T-helper 1 cell treated with Interleukin-12 subunit alpha and Interleukin-12 subunit beta and Interleukin-4 antibody, amounts not matched to agents 30 μg/mL and 1 μg/mL, for 36 hours (primary cell): ENCODE results near the gene PTPN12.

Experiments
- H3K27ac Mint-ChIP-seq: one replicate; pipeline ENCODE4 v1.8.0; 2021; ENCODE audit warnings: mild to moderate bottlenecking, mixed read lengths
- H3K27me3 Mint-ChIP-seq: one replicate; pipeline ENCODE4 v1.8.0; 2021; ENCODE audit warnings: low read depth, mixed read lengths
- H3K36me3 Mint-ChIP-seq: one replicate; pipeline ENCODE4 v1.8.0; 2021; ENCODE audit warnings: low read depth, mixed read lengths
- H3K4me1 Mint-ChIP-seq: one replicate; pipeline ENCODE4 v1.8.0; 2021; ENCODE audit warnings: low read depth, mixed read lengths
- H3K4me3 Mint-ChIP-seq: one replicate; pipeline ENCODE4 v1.8.0; 2021; ENCODE audit warnings: mild to moderate bottlenecking, moderate library complexity, mixed read lengths
- H3K9me3 Mint-ChIP-seq: one replicate; pipeline ENCODE4 v1.8.0; 2021; ENCODE audit warnings: mixed read lengths

PTPN12 gene

DNA sequence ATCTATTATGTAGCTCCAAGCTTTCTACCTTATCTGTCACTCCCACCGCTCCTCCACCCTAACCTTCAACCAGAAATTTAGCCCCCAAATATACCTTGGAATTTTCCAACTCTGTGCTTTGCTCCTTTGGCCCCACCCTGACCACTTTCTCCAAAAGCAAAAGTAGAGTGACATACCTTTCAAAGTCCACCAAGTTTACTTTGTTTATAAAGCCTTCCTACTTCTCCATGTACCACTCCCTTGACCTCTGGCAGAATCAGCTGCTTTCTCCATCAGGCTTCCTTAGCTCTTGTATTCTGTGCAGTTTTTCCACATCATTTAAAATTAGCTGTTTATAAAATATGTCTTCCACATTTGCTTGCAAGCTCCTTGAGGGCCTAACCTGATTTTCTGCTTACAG is 118.3 kb downstream of the PTPN12 start:
- H3K36me3 Mint-ChIP-seq: no peaks in the 10 kb centered on the region
- H3K4me3 Mint-ChIP-seq: no peak overlapping the region
- H3K27me3 Mint-ChIP-seq: no peaks in the 10 kb centered on the region
- H3K27ac Mint-ChIP-seq: no peak overlapping the region
- H3K4me1 Mint-ChIP-seq: no peaks in the 10 kb centered on the region
- H3K9me3 Mint-ChIP-seq: no peaks in the 10 kb centered on the region

DNA sequence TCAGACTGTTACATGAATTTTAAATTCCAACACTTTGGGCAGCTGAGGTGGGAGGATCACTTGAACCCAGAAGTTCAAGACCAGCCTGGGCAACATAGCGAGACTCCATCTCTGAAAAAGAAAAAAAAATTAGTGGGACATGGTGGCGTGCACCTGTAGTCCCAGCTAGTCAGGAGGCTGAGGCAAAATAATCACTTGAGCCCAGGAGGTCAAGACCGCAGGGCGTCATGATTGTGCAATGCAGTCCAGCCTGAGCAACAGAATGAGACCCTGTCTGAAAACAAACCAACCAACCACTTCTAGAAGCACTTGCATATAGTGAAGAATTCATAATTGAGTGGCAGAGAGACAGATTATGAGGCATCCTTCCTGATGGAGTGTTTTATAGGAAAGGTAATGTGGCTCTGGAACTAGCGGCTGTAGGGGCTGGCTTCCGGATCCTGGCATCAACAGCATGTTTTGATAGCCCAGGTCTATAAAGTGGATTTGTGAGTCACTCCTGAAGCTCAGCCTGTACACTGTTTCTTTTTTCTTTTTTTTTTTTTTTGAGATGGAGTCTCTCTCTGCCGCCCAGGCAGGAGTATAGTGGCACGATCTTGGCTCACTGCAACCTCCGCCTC is 118.9 kb downstream of the PTPN12 start:
- no peak overlapping the region for H3K27ac Mint-ChIP-seq

DNA sequence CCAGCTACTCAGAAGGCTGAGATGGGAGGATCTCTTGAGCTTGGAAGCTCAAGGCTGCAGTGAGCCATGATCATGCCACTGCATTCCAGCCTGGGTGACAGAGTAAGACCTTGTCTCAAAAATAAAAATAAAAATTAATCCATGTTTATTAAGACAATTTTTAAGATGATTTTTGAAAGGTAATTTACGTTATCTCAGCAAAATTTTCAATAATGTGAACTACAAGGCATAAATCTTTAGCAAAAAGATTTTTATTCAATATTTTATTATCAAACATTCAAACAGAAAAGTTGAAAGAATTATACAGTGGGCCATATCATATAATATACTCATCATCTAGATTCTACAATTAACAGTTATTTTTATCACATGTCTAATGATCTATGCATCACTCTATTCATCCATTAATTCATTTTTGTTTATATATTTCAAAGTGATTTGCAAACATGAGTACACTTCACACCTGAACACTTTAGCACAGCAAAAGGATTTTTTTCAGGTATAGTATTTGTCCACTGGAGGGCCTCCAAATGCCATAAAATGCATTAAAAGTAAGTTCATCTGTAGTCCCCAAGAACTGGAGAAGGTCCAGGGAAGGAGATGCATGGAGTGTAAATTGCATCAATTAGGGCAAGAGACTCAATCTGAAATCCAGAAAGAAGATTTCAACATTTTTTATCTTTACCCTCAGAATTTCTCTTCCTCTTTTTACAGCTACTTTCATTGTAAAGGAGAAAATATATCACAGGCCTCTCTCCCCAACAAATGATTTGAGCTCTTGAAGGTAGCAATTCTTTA is 120.5 kb downstream of the PTPN12 start:
- no peak overlapping the region for H3K27ac Mint-ChIP-seq

More for the DNA sequence above, 118.9 kb downstream of the PTPN12 start:
- Mint-ChIP-seq H3K27me3 (no peaks in the 10 kb centered on the region), H3K36me3 (no peaks in the 10 kb centered on the region), H3K9me3 (no peaks in the 10 kb centered on the region), H3K4me1 (no peaks in the 10 kb centered on the region), H3K4me3 (no peak overlapping the region)

DNA sequence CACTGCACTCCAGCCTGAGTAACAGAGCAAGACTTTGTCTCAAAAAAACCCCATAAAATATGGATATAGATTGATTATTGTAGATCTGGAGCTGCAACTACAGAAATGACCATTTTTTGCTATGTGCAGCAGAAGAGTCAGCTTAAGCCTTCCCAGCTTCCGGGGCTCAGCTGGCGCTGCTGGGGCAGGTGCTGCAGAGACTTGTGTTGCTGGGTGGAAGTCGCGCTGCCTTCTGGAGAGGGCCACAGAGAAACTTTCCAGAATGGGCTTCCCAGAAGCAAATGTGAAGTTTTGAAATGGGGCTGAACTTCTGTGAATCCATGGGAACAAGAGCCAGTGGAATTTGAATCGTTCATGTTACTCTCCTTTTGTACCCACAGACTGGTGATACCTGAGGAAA is 121.8 kb downstream of the PTPN12 start:
- Mint-ChIP-seq H3K4me3 (no peak overlapping the region), H3K9me3 (no peaks in the 10 kb centered on the region), H3K36me3 (no peaks in the 10 kb centered on the region), H3K4me1 (no peaks in the 10 kb centered on the region), H3K27ac (no peak overlapping the region), H3K27me3 (no peaks in the 10 kb centered on the region)

More for the DNA sequence above, 120.5 kb downstream of the PTPN12 start:
- Mint-ChIP-seq H3K36me3 (no peaks in the 10 kb centered on the region), H3K9me3 (no peaks in the 10 kb centered on the region), H3K4me3 (no peak overlapping the region), H3K4me1 (no peaks in the 10 kb centered on the region), H3K27me3 (no peaks in the 10 kb centered on the region)

- Mint-ChIP-seq H3K36me3 (no peaks in the 10 kb centered on the region), H3K27me3 (no peaks in the 10 kb centered on the region), H3K27ac (no peak overlapping the region), H3K9me3 (no peaks in the 10 kb centered on the region), H3K4me3 (no peak overlapping the region), H3K4me1 (no peaks in the 10 kb centered on the region)
Measured at GRCh38 chr7:77661816-77662215, 124.7 kb downstream of the PTPN12 start.

DNA sequence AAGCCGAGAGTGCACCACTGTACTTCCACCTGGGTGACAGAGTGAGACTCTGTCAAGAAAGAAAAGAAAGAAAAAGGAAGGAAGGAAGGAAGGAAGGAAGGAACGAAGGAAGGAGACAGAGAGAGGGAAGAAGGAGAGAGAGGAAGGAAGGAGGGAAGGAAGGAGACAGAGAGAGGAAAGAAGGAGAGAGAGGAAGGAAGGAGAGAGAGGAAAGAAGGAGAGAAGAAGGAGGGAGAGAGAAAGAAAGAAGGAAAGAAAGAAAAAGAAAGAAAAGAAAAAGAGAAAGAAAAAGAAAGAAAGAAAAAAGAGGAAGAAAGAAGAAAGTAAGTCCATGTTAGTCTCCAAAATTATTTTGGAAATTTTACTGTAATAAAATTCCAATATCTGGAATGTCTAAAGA is 125.8 kb downstream of the PTPN12 start:
- Mint-ChIP-seq H3K27ac (no peak overlapping the region), H3K27me3 (no peaks in the 10 kb centered on the region), H3K4me1 (no peaks in the 10 kb centered on the region), H3K4me3 (no peak overlapping the region), H3K9me3 (no peaks in the 10 kb centered on the region), H3K36me3 (no peaks in the 10 kb centered on the region)

GRCh38 chr7:77664715-77665114 is 127.6 kb downstream of the PTPN12 start:
- Mint-ChIP-seq H3K27me3 (no peaks in the 10 kb centered on the region), H3K27ac (no peak overlapping the region), H3K4me3 (no peak overlapping the region), H3K9me3 (no peaks in the 10 kb centered on the region), H3K36me3 (no peaks in the 10 kb centered on the region), H3K4me1 (no peaks in the 10 kb centered on the region)

DNA sequence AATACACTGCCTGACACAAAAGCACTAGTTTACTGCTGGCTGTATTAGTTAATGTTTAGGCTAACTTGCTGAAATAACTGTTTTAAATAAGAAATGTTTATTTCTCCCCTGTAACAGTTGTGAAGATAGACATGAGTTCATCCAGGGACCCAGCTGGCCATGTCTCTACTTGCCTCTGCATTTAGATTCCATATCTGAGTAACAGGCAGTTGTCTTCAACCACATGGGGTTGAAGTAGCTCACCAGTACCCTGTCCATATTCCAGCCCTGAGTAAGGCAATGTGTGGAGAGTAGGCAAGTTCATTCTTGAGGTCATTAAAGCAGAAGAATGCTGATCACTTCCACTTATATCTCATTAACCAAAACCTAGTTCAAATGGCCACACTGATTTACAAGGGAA is 128.1 kb downstream of the PTPN12 start:
- Mint-ChIP-seq H3K27me3 (no peaks in the 10 kb centered on the region), H3K27ac (no peak overlapping the region), H3K4me1 (no peaks in the 10 kb centered on the region), H3K4me3 (no peak overlapping the region), H3K9me3 (no peaks in the 10 kb centered on the region), H3K36me3 (no peaks in the 10 kb centered on the region)

- H3K4me3 Mint-ChIP-seq: no peak overlapping the region
- H3K36me3 Mint-ChIP-seq: no peaks in the 10 kb centered on the region
- no peaks in the 10 kb centered on the region for H3K4me1 Mint-ChIP-seq
- no peaks in the 10 kb centered on the region for H3K9me3 Mint-ChIP-seq
- no peak overlapping the region for H3K27ac Mint-ChIP-seq
- no peaks in the 10 kb centered on the region for H3K27me3 Mint-ChIP-seq
Measured at GRCh38 chr7:77667459-77668086, 130.5 kb downstream of the PTPN12 start.

DNA sequence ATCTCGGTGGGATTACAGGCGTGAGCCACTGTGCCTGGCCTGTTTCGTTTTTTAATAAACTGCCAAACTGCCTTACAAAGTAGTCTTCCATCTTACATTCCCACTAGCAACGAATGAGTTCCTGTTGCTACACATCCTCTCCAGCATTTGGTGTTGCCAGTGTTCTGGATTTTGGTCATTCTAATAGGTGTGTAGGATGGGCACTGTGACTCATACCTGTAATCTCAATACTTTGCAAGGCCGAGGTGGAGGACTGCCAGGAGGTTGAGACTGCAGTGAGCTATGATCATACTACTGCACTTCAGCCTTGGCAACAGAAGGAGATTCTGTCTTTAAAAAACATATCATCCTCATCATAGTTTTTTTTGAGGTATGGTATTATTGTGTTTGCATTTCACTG is 137.8 kb downstream of the PTPN12 start:
- H3K36me3 Mint-ChIP-seq: peaks cover 2% of the 10 kb centered on the region
- H3K4me3 Mint-ChIP-seq: no peak overlapping the region
- H3K27ac Mint-ChIP-seq: no peak overlapping the region
- no peaks in the 10 kb centered on the region for H3K4me1 Mint-ChIP-seq
- H3K9me3 Mint-ChIP-seq: no peaks in the 10 kb centered on the region
- H3K27me3 Mint-ChIP-seq: no peaks in the 10 kb centered on the region

DNA sequence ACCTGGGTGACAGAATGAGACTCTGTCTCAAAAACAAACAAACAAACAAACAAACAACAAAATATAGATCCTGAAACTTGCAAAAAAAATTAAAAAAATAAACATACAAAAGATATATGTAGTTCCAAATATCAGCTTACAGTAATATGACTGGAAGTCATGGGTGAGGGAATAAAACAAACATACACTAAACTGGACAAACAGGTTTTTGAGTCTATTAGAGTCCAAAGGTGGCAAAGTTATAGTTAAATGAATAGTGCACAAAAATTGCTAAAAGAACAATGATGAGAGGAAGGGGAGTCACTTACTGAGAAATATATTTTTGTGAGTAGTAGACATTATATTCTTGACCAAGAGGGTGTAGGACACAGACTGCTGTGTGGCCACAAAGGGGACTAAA is 142.5 kb downstream of the PTPN12 start:
- Mint-ChIP-seq H3K4me1 (peaks cover 2% of the 10 kb centered on the region), H3K27me3 (no peaks in the 10 kb centered on the region), H3K27ac (no peak overlapping the region), H3K36me3 (peaks cover 14% of the 10 kb centered on the region), H3K9me3 (no peaks in the 10 kb centered on the region), H3K4me3 (no peak overlapping the region)

DNA sequence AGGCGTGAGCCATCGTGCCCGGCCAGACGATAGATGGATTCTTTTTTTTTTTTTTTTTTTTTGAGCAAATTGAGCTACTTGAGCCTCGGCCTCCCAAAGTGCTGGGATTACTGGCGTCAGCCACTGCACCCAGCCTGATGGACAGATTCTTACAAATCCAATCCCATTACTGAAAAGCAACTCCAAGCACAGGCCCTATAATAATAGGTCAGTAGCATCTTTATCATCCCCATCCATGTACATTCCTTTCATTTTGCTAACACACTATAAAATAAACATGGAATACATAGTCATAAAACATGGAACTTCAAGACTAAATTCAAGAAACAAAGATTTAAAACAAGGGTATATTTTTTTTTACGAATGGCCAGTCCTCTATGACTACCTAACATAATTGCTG is 143.2 kb downstream of the PTPN12 start:
- Mint-ChIP-seq H3K27ac (no peak overlapping the region), H3K9me3 (no peaks in the 10 kb centered on the region), H3K4me3 (no peak overlapping the region), H3K36me3 (peaks cover 14% of the 10 kb centered on the region), H3K27me3 (no peaks in the 10 kb centered on the region), H3K4me1 (peaks cover 5% of the 10 kb centered on the region)

DNA sequence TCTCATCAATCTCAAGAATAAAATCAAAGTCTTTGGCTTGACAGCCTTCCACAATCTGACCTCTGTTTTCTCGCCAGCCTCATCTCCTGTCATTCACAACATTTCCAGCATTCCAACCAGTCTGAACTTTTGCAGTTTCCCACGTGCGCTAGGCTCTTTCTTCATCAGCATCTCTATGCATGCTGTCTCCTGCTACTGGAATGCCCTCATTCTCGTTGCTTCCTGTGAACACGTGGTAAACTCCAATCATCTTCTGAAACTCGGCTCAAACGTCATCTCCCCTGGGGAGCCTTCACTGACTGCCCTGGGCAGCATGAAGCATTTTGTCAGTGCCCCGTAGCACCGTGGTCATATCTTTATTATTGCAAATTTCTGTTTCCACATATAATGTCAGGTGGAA is 146.9 kb downstream of the PTPN12 start:
- H3K4me1 Mint-ChIP-seq: peaks cover 26% of the 10 kb centered on the region
- no peaks in the 10 kb centered on the region for H3K27me3 Mint-ChIP-seq
- H3K27ac Mint-ChIP-seq: no peak overlapping the region
- no peak overlapping the region for H3K4me3 Mint-ChIP-seq
- H3K9me3 Mint-ChIP-seq: no peaks in the 10 kb centered on the region
- H3K36me3 Mint-ChIP-seq: peaks cover 16% of the 10 kb centered on the region

DNA sequence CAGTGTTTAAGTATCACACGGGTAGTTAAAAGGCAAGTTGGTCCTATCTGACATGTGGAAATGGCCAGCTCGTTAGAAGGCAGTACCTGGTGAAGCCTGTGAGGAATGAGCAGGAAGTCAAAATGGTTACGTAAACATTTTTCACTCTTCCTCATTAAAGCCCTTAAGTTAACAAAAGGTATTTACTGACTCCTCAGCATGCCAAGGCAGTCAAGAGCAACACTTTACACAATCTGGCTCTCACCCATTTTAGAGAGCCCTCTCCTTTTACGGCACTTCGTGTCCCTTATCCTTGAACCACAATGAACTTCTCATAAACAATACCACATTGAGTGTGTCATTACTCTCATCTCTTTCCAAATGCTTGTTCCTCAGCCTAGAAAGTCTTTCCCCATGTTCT is 148.1 kb downstream of the PTPN12 start:
- Mint-ChIP-seq H3K4me3 (no peak overlapping the region), H3K27me3 (no peaks in the 10 kb centered on the region), H3K36me3 (peaks cover 16% of the 10 kb centered on the region), H3K4me1 (peaks cover 26% of the 10 kb centered on the region), H3K27ac (no peak overlapping the region), H3K9me3 (no peaks in the 10 kb centered on the region)

DNA sequence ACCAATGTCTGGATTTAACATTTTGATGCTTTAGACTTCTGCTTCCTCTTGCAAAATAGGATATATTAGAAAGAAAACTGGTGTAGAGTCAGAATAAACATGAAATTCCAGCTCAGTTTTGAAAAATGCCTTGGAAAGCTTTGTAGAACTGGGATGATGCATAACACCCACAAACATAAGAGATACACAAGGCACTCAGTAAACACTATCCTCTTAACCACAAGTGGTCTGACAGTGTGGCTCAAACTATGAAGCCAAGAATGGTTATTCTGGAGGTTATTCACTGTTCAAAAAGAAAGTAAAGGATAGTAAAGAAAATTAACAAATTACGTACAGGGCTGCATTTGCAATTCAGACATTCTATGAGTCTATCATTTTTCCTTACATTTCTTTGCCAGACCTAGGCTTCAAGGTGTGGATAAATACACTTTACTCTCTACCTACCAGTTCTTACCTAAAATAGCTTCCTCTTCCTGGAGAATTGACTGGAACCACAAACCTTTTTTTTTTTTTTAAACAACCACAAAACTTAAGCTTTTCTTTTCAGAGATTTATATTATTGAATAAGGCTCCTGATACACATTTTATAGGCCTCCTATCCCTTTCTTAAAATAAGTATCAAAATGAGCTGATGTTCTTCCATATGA is 150.1 kb downstream of the PTPN12 start:
- H3K27ac Mint-ChIP-seq: peak overlapping the region; percentile 62
- no peaks in the 10 kb centered on the region for H3K9me3 Mint-ChIP-seq
- peaks cover 16% of the 10 kb centered on the region for H3K36me3 Mint-ChIP-seq
- peak overlapping the region; percentile 38 for H3K4me3 Mint-ChIP-seq
- peaks cover 26% of the 10 kb centered on the region for H3K4me1 Mint-ChIP-seq
- H3K27me3 Mint-ChIP-seq: no peaks in the 10 kb centered on the region
